ENCODE data around the gene SSB. TPM values are rescaled to one million over a fixed set of nuclear protein-coding genes. Genes with fewer than 3 reads are reported as not detected.

The SSB gene
- total and polyA plus RNA-seq, 2 of the 4 experiments (the other 2 are of a cell fraction): 41.2 to 75.5 TPM

DNA sequence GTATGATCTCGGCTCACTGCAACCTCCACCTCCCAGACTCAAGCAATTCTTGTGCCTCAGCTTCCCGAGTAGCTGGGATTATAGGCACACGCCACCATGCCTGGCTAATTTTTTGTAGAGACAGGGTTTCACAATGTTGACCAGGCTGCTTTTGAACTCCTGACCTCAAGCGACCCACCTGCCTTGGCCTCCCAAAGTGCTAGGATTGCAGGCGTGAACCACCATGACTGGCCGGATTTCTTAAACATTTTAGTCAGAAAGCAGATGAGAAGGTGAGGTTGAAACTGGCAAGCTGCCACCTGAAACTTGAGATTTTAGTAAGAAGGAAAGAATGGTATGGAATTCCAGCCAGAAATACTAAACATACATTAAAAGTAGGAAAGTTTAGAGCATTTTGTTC, 33.1 kb upstream of the SSB start:
- CTCF ChIA-PET: interaction anchor here (1.2 kb wide), 1 partner anchor 72 kb away, joined by 3 read pairs; no protein-coding TSS in a partner anchor

More for the DNA sequence above, 33.1 kb upstream of the SSB start:
- peaks cover 10% of the 10 kb centered on the region for H3K27me3 ChIP-seq (ENCODE audit: control insufficient read depth, insufficient read depth, low read length)
- H3K79me1 ChIP-seq (ENCODE audit: low read depth in 1 of 2, low read length in 2 of 2): no peaks in the 10 kb centered on the region
- H3K9ac ChIP-seq (ENCODE audit: low read depth, low read length): no peak overlapping the region
- dilution Hi-C loops (cut with HindIII; ENCODE audit: low sequenced_read_pairs, unreplicated experiment): no loop called here
- no peak overlapping the region for H3K27ac ChIP-seq (ENCODE audit: insufficient read depth, low read length)
- no peak overlapping the region for H2BK15ac ChIP-seq (ENCODE audit: low read depth, low read length)
- no peaks in the 10 kb centered on the region for H3K4me1 ChIP-seq (ENCODE audit: control insufficient read depth, insufficient read depth, low read length)
- H4K5ac ChIP-seq (ENCODE audit: low read depth, low read length): no peak overlapping the region
- no peak overlapping the region for H3K14ac ChIP-seq (replicated peaks; ENCODE audit: low read depth, low read length)
- no peaks in the 10 kb centered on the region for H3K36me3 ChIP-seq (ENCODE audit: control insufficient read depth, insufficient read depth, low read length)
- no peak overlapping the region for H2AFZ ChIP-seq (replicated peaks; ENCODE audit: low read length, poor library complexity)
- no peak overlapping the region for H3K4me3 ChIP-seq (ENCODE audit: insufficient read depth, low read depth, low read length)
- TF ChIP-seq SMC3 (IDR thresholded peaks at IDR 0.05; ENCODE audit: low read depth, low read length): no peak
- TF ChIP-seq RCOR1 (IDR thresholded peaks at IDR 0.05; ENCODE audit: insufficient replicate concordance, low read length): no peak
- TF ChIP-seq CHD1 (IDR thresholded peaks at IDR 0.05; ENCODE audit: low read depth, low read length): no peak
- no peak for TF ChIP-seq BHLHE40 (IDR thresholded peaks at IDR 0.05; ENCODE audit: low read depth, low read length)
- TF ChIP-seq USF2 (IDR thresholded peaks at IDR 0.05; ENCODE audit: low read depth, low read length): no peak
- no peak for TF ChIP-seq MXI1 (IDR thresholded peaks at IDR 0.05; ENCODE audit: borderline replicate concordance, low read depth, low read length)
- no peak for TF ChIP-seq MAZ (IDR thresholded peaks at IDR 0.05; ENCODE audit: borderline replicate concordance, low read depth, low read length)
- TF ChIP-seq CEBPB (IDR thresholded peaks at IDR 0.05; ENCODE audit: low read depth, low read length): no peak
- TF ChIP-seq RAD21 (IDR thresholded peaks at IDR 0.05; ENCODE audit: low read length): no peak
- TF ChIP-seq NFE2L2 (IDR thresholded peaks at IDR 0.05; ENCODE audit: low read depth, low read length): no peak
- TF ChIP-seq FOS (IDR thresholded peaks at IDR 0.05; ENCODE audit: low read depth, low read length): no peak
- H4K20me1 ChIP-seq (ENCODE audit: insufficient read depth, low read length): no peaks in the 10 kb centered on the region
- intact Hi-C loops (cut with micrococcal nuclease): no loop called here
- H3K23ac ChIP-seq (ENCODE audit: low read depth, low read length): no peak overlapping the region
- H3K4me2 ChIP-seq (ENCODE audit: low read depth, low read length): no peak overlapping the region
- peak; percentile 78 for DNase-seq
- POLR2A ChIA-PET (ENCODE audit: unreplicated experiment): no interaction called here
- in situ Hi-C loops (cut with MboI; ENCODE audit: low sequenced_read_pairs): no loop called here
- no peak overlapping the region for H2BK20ac ChIP-seq (ENCODE audit: low read depth, low read length)
- BruUV-seq (replicated peaks): no TSS peak
- no peak overlapping the region for H3K56ac ChIP-seq (ENCODE audit: extremely low read depth, insufficient read depth, low read length)
- no peak overlapping the region for H3K4ac ChIP-seq (ENCODE audit: low read depth, low read length)
- H3K9me1 ChIP-seq (ENCODE audit: insufficient read depth, low read length): no peaks in the 10 kb centered on the region
- WGBS, 2 experiments (ENCODE audit: extremely low coverage in 2 of 2, insufficient read length in 1 of 2): 92% methylated on average over 2 of the region's 6 CpGs; no CpG with 5 or more reads in 1 of the 2 experiments
- no peak overlapping the region for H2AK5ac ChIP-seq (ENCODE audit: low read depth, low read length)
- no peak overlapping the region for H4K91ac ChIP-seq (ENCODE audit: insufficient read depth, low read depth, low read length)
- no peak overlapping the region for H2BK120ac ChIP-seq (ENCODE audit: low read depth, low read length)
- H2BK5ac ChIP-seq (ENCODE audit: low read depth, low read length, poor library complexity, severe bottlenecking): no peak overlapping the region
- no peak for ATAC-seq (ENCODE audit: low read depth)
- H4K8ac ChIP-seq (ENCODE audit: low read depth in 2 of 2, low read length in 2 of 2): no peak overlapping the region
- H3K18ac ChIP-seq (ENCODE audit: low read depth, low read length): no peak overlapping the region
- H2AK9ac ChIP-seq (replicated peaks; ENCODE audit: low read depth, low read length, poor library complexity): no peak overlapping the region
- peaks cover 2% of the 10 kb centered on the region; the same call in 1 of the 2 replicates for H3K9me3 ChIP-seq (ENCODE audit: control insufficient read depth, insufficient read depth, low read length)

Data from IMR-90 (cell line).